Ascending aorta (tissue), 2 donors: ENCODE results near the gene CTSL. TPM values are rescaled to one million over a fixed set of nuclear protein-coding genes. Genes with fewer than 3 reads are reported as not detected.

Experiments
- DNase-seq, 2 donors: peaks; one replicate each; pipeline ENCODE4 v3.0.0-alpha.2; 2019; ENCODE audit warnings: low spot score in 2 of 2
- H3K27ac ChIP-seq, 2 donors: fragments of 200-600 bp; sonication (generic); one replicate each; pipeline ENCODE4 v1.5.1; 2016 to 2017; ENCODE audit warnings: mild to moderate bottlenecking in 1 of 2
- H3K27me3 ChIP-seq: fragments of 200-600 bp; sonication (generic); one replicate; pipeline ENCODE4 v1.5.1; 2017
- H3K36me3 ChIP-seq, 2 donors: fragments of 200-600 bp; sonication (generic); one replicate each; pipeline ENCODE4 v1.5.1; 2016
- H3K4me1 ChIP-seq, 2 donors: fragments of 200-600 bp; sonication (generic); one replicate each; pipeline ENCODE4 v1.5.1; 2016 to 2017; ENCODE audit warnings: mild to moderate bottlenecking in 1 of 2
- H3K4me3 ChIP-seq, 2 donors: fragments of 200-600 bp; sonication (generic); one replicate each; pipeline ENCODE4 v1.5.1; 2016 to 2017; ENCODE audit warnings: mild to moderate bottlenecking in 1 of 2
- H3K9me3 ChIP-seq, 2 donors: fragments of 200-600 bp; sonication (generic); one replicate each; pipeline ENCODE4 v1.5.1; 2016
- intact Hi-C: fragments of 100-400 bp; cut with DNase I; formaldehyde crosslinking; loops from one replicate; pipeline ENCODE4 v1.15.1; 2023
- total RNA-seq: library from RNA; depleted of rRNA; stranded (reverse); fragments of >200 nt; gene quantifications from one replicate; pipeline ENCODE4 v1.1.0, GENCODE V29; 2016
- TF ChIP-seq, protein P1 (sequence below), 3 experiments: fragments of 200-600 bp in 2 of 3; fragments of 450-650 bp in 1 of 3; sonication (generic) in 2 of 3; IDR thresholded peaks; one replicate each; pipeline ENCODE4 v1.5.1; 2016 to 2019; ENCODE audit warnings: antibody characterized with exemption in 3 of 3, mild to moderate bottlenecking in 1 of 3, moderate library complexity in 1 of 3

The CTSL gene
- total RNA-seq, 1 donor from 2014 or later: 97.8 TPM

DNA sequence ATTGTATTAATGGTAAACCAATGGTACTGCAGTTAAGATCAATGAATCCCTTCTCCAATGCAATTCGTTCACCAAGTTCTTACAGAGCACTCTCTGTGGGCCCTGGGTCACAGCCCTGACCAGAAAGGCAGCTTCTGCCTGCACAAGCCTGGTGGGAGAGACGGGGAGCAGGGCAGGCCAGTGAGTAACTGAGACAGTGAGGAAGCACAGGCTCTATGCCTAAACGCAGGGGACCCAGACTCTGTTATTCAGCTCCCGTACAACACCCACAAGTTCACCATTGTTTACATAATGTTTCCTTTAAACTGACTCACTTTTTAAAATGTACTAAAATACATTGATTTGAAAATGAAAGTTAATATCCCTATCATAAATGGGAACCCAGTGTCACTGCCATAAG lies 40.5 kb upstream of the CTSL start:
- Histone ChIP-seq H3K4me1 (no peaks in the 10 kb centered on the region), H3K36me3 (no peaks in the 10 kb centered on the region), H3K27ac (no peak overlapping the region), H3K4me3 (no peak overlapping the region), H3K9me3 (no peaks in the 10 kb centered on the region), H3K27me3 (no peaks in the 10 kb centered on the region)
- intact Hi-C loops: no loop called here
- TF ChIP-seq, protein P1, sequence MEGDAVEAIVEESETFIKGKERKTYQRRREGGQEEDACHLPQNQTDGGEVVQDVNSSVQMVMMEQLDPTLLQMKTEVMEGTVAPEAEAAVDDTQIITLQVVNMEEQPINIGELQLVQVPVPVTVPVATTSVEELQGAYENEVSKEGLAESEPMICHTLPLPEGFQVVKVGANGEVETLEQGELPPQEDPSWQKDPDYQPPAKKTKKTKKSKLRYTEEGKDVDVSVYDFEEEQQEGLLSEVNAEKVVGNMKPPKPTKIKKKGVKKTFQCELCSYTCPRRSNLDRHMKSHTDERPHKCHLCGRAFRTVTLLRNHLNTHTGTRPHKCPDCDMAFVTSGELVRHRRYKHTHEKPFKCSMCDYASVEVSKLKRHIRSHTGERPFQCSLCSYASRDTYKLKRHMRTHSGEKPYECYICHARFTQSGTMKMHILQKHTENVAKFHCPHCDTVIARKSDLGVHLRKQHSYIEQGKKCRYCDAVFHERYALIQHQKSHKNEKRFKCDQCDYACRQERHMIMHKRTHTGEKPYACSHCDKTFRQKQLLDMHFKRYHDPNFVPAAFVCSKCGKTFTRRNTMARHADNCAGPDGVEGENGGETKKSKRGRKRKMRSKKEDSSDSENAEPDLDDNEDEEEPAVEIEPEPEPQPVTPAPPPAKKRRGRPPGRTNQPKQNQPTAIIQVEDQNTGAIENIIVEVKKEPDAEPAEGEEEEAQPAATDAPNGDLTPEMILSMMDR (IDR thresholded peaks at IDR 0.05): no peak
- DNase-seq: no peak

DNA sequence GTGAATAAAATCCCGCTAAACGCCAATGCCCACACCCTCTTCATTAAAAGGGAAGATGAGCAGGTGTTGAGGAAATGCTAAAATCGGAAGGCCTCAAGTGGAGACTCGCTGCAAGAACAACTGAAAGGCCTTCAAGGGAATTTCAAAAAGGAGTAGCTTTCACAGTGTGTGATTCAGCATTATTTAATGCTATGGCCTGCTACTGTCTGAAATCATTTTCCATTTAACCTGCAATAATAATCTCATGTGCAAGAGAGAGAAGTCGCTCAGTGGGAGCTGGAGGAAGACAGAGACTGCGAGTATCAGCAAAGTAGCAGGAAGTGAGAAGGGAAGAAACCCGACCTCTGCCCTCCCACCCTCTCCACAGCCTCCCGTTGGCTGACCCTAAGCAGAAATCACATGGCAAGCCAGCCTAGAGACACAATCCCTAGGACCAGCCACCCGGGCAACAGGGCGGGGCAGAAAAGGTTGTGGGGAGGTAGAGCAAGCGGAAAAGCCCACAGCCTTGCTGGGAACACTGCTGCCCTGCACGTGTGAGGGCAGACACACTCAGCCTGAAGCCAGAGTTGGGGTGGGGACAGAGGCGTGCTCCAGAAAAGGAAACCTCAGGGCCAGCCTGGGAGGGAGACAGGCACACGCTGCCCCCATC lies 39.9 kb upstream of the CTSL start:
- TF ChIP-seq, protein P1 (IDR thresholded peaks at IDR 0.05): no peak
- Histone ChIP-seq H3K9me3 (no peaks in the 10 kb centered on the region), H3K4me1 (no peaks in the 10 kb centered on the region), H3K4me3 (no peak overlapping the region), H3K27me3 (no peaks in the 10 kb centered on the region), H3K36me3 (no peaks in the 10 kb centered on the region), H3K27ac (no peak overlapping the region)
- intact Hi-C loops: no loop called here
- DNase-seq: peak in 1 of 2 donors; percentile 61

GRCh38 chr9:87686520-87687090 lies 39.3 kb upstream of the CTSL start:
- Histone ChIP-seq H3K36me3 (no peaks in the 10 kb centered on the region), H3K9me3 (no peaks in the 10 kb centered on the region), H3K27me3 (no peaks in the 10 kb centered on the region), H3K4me1 (no peaks in the 10 kb centered on the region), H3K4me3 (no peak overlapping the region), H3K27ac (no peak overlapping the region)
- TF ChIP-seq, protein P1 (IDR thresholded peaks at IDR 0.05): no peak
- intact Hi-C loops: no loop called here
- DNase-seq: no peak

GRCh38 chr9:87687207-87687606 lies 38.7 kb upstream of the CTSL start:
- Histone ChIP-seq H3K4me1 (no peaks in the 10 kb centered on the region), H3K36me3 (no peaks in the 10 kb centered on the region), H3K27me3 (no peaks in the 10 kb centered on the region), H3K4me3 (no peak overlapping the region), H3K9me3 (no peaks in the 10 kb centered on the region), H3K27ac (no peak overlapping the region)
- TF ChIP-seq, protein P1 (IDR thresholded peaks at IDR 0.05): no peak
- DNase-seq: no peak
- intact Hi-C loops: no loop called here

DNA sequence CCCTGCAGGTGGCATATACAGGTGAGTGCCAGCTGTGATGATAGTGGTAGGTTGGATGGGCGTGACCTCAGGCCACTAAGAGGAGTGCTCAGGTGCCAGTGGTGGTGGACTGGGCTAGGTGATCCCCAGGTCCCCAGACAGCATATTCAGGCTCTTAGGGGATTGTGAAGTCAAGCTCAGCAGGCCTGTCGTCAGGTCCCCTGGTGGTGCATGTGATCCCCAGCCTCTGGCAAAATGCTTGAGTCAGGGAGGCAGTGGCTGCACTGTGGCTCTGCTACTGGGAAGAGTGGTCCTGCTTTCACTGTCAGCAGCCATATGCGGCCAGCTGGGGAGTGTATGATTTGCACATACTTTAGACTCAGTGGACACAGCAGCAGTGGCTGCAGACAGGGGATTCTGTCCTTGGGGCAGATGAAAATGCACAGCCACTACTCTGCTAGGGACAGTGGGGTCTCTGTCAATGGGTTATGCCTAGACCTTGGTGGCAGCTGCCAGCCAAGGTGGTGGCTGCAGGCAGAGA lies 31.6 kb upstream of the CTSL start:
- Histone ChIP-seq H3K4me1 (no peaks in the 10 kb centered on the region), H3K36me3 (no peaks in the 10 kb centered on the region)
- TF ChIP-seq, protein P1 (IDR thresholded peaks at IDR 0.05): no peak

More for the DNA sequence above, 31.6 kb upstream of the CTSL start:
- H3K27ac ChIP-seq: no peak overlapping the region
- no peaks in the 10 kb centered on the region for H3K9me3 ChIP-seq
- DNase-seq: no peak
- H3K27me3 ChIP-seq: no peaks in the 10 kb centered on the region
- no peak overlapping the region for H3K4me3 ChIP-seq
- intact Hi-C loops: loop anchor here (10.0 kb wide), 1 partner anchor 49 kb away; no protein-coding TSS in a partner anchor
